ENCODE measurements around the gene AKT2.

AKT2 gene

GRCh38 chr19:40241809-40242384 lies 43.2 kb downstream of the AKT2 start:
- Histone ChIP-seq H3K4me3 (ENCODE audit: low read length, poor library complexity, severe bottlenecking) (no peak overlapping the region), H2AFZ (ENCODE audit: low read length) (no peak overlapping the region), H3K4me2 (ENCODE audit: low read depth, low read length, poor library complexity, severe bottlenecking) (no peak overlapping the region), H3K79me2 (ENCODE audit: insufficient read depth, low read length) (peaks cover 5% of the 10 kb centered on the region; the same call in 1 of the 2 replicates), H3K4me1 (ENCODE audit: insufficient read depth, low read length, poor library complexity, severe bottlenecking) (no peaks in the 10 kb centered on the region), H3K9me3 (ENCODE audit: insufficient read depth, low read depth, low read length) (no peaks in the 10 kb centered on the region), H3F3A (ENCODE audit: low read depth) (no peaks in the 10 kb centered on the region), H3K27me3 (ENCODE audit: insufficient read depth, low read length, poor library complexity, severe bottlenecking) (no peaks in the 10 kb centered on the region), H3K9ac (ENCODE audit: low read depth, low read length, poor library complexity, severe bottlenecking) (no peak overlapping the region), H3K9me2 (replicated peaks; ENCODE audit: low read depth, low read length) (no peaks in the 10 kb centered on the region), H4K20me1 (ENCODE audit: insufficient read depth, low read length, poor library complexity, severe bottlenecking) (no peaks in the 10 kb centered on the region), H3K36me3 (ENCODE audit: insufficient read depth, low read length) (peaks cover 53% of the 10 kb centered on the region; the same call in 1 of the 2 replicates)
- TF ChIP-seq EZH2phosphoT487 (IDR thresholded peaks at IDR 0.05; ENCODE audit: borderline replicate concordance) = no peak

- H3K9me2 ChIP-seq (replicated peaks; ENCODE audit: low read depth, low read length) = no peaks in the 10 kb centered on the region
- no peak overlapping the region for H3K9ac ChIP-seq (ENCODE audit: low read depth, low read length, poor library complexity, severe bottlenecking)
- H3K4me1 ChIP-seq (ENCODE audit: insufficient read depth, low read length, poor library complexity, severe bottlenecking) = no peaks in the 10 kb centered on the region
- H3K79me2 ChIP-seq (ENCODE audit: insufficient read depth, low read length) = peaks cover 5% of the 10 kb centered on the region; the same call in 1 of the 2 replicates
- TF ChIP-seq, protein P1, sequence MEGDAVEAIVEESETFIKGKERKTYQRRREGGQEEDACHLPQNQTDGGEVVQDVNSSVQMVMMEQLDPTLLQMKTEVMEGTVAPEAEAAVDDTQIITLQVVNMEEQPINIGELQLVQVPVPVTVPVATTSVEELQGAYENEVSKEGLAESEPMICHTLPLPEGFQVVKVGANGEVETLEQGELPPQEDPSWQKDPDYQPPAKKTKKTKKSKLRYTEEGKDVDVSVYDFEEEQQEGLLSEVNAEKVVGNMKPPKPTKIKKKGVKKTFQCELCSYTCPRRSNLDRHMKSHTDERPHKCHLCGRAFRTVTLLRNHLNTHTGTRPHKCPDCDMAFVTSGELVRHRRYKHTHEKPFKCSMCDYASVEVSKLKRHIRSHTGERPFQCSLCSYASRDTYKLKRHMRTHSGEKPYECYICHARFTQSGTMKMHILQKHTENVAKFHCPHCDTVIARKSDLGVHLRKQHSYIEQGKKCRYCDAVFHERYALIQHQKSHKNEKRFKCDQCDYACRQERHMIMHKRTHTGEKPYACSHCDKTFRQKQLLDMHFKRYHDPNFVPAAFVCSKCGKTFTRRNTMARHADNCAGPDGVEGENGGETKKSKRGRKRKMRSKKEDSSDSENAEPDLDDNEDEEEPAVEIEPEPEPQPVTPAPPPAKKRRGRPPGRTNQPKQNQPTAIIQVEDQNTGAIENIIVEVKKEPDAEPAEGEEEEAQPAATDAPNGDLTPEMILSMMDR (conservative IDR thresholded peaks at IDR 0.05; ENCODE audit: low read length) = no peak
- no peak for TF ChIP-seq EZH2phosphoT487 (IDR thresholded peaks at IDR 0.05; ENCODE audit: borderline replicate concordance)
- H3K9me3 ChIP-seq (ENCODE audit: insufficient read depth, low read depth, low read length) = no peaks in the 10 kb centered on the region
- peaks cover 60% of the 10 kb centered on the region; the same call in 1 of the 2 replicates for H3K36me3 ChIP-seq (ENCODE audit: insufficient read depth, low read length)
- H4K20me1 ChIP-seq (ENCODE audit: insufficient read depth, low read length, poor library complexity, severe bottlenecking) = no peaks in the 10 kb centered on the region
- H2AFZ ChIP-seq (ENCODE audit: low read length) = no peak overlapping the region
- H3F3A ChIP-seq (ENCODE audit: low read depth) = no peaks in the 10 kb centered on the region
- H3K4me3 ChIP-seq (ENCODE audit: low read length, poor library complexity, severe bottlenecking) = no peak overlapping the region
- H3K4me2 ChIP-seq (ENCODE audit: low read depth, low read length, poor library complexity, severe bottlenecking) = no peak overlapping the region
- no peaks in the 10 kb centered on the region for H3K27me3 ChIP-seq (ENCODE audit: insufficient read depth, low read length, poor library complexity, severe bottlenecking)
These were observed 43.9 kb downstream of the AKT2 start for GRCh38 chr19:40241125-40241808.

- Histone ChIP-seq H3K4me1 (ENCODE audit: insufficient read depth, low read length, poor library complexity, severe bottlenecking) (no peaks in the 10 kb centered on the region), H3K9me3 (ENCODE audit: insufficient read depth, low read depth, low read length) (no peaks in the 10 kb centered on the region), H3K79me2 (ENCODE audit: insufficient read depth, low read length) (peaks cover 5% of the 10 kb centered on the region; the same call in 1 of the 2 replicates), H3K9ac (ENCODE audit: low read depth, low read length, poor library complexity, severe bottlenecking) (no peak overlapping the region), H3F3A (ENCODE audit: low read depth) (no peaks in the 10 kb centered on the region), H4K20me1 (ENCODE audit: insufficient read depth, low read length, poor library complexity, severe bottlenecking) (no peaks in the 10 kb centered on the region), H3K4me2 (ENCODE audit: low read depth, low read length, poor library complexity, severe bottlenecking) (no peak overlapping the region), H2AFZ (ENCODE audit: low read length) (no peak overlapping the region), H3K27me3 (ENCODE audit: insufficient read depth, low read length, poor library complexity, severe bottlenecking) (no peaks in the 10 kb centered on the region), H3K36me3 (ENCODE audit: insufficient read depth, low read length) (peaks cover 69% of the 10 kb centered on the region; the same call in 1 of the 2 replicates), H3K9me2 (replicated peaks; ENCODE audit: low read depth, low read length) (no peaks in the 10 kb centered on the region), H3K4me3 (ENCODE audit: low read length, poor library complexity, severe bottlenecking) (no peak overlapping the region)
- no peak for TF ChIP-seq EZH2phosphoT487 (IDR thresholded peaks at IDR 0.05; ENCODE audit: borderline replicate concordance)
- TF ChIP-seq, protein P1 (conservative IDR thresholded peaks at IDR 0.05; ENCODE audit: low read length) = no peak
These were observed 44.8 kb downstream of the AKT2 start for GRCh38 chr19:40240332-40240731.

Measured in Loucy (cell line).